Measurements from ENCODE around the gene LAMTOR5.

DNA sequence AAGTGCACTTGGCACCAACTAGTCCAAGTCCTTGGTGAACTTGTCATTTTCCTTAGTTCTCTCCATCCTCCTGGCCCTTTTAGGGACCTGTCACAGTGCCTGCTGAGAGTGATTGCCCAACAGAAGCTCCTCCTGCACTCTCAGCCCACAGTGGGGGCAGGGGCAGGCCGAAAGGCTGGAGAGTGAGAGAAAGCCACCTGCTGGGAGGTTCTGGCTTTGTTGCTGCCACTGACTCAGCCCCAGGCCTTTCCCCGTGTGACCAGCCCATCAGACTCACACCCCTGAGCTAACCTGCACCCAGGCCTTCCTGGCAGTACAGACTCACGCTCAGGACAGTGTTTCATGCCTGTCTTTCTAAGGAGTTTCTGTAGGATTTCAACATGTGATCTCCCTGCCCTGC, 26.3 kb upstream of the LAMTOR5 start:
- TF ChIP-seq, protein P1, sequence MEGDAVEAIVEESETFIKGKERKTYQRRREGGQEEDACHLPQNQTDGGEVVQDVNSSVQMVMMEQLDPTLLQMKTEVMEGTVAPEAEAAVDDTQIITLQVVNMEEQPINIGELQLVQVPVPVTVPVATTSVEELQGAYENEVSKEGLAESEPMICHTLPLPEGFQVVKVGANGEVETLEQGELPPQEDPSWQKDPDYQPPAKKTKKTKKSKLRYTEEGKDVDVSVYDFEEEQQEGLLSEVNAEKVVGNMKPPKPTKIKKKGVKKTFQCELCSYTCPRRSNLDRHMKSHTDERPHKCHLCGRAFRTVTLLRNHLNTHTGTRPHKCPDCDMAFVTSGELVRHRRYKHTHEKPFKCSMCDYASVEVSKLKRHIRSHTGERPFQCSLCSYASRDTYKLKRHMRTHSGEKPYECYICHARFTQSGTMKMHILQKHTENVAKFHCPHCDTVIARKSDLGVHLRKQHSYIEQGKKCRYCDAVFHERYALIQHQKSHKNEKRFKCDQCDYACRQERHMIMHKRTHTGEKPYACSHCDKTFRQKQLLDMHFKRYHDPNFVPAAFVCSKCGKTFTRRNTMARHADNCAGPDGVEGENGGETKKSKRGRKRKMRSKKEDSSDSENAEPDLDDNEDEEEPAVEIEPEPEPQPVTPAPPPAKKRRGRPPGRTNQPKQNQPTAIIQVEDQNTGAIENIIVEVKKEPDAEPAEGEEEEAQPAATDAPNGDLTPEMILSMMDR (IDR thresholded peaks at IDR 0.05; ENCODE audit: low read depth, low read length, poor library complexity, severe bottlenecking), result no peak
- TF ChIP-seq EZH2phosphoT487 (IDR thresholded peaks at IDR 0.05; ENCODE audit: borderline replicate concordance, low read length), result no peak

All from DOHH2 (cell line).